EL (cell line): ENCODE results near the gene RPL15.
A peak's percentile ranks its signal among the peaks of the same experiment; 100 is the strongest.
"Not testable (repeated sequence)": the region's sequence is repeated elsewhere in the genome, so short reads cannot be mapped to it uniquely, and the experiment has no call there.

Experiments
- DNase-seq: peaks from one replicate; pipeline ENCODE4 v3.0.0-alpha.2; 2016

The RPL15 gene

DNA sequence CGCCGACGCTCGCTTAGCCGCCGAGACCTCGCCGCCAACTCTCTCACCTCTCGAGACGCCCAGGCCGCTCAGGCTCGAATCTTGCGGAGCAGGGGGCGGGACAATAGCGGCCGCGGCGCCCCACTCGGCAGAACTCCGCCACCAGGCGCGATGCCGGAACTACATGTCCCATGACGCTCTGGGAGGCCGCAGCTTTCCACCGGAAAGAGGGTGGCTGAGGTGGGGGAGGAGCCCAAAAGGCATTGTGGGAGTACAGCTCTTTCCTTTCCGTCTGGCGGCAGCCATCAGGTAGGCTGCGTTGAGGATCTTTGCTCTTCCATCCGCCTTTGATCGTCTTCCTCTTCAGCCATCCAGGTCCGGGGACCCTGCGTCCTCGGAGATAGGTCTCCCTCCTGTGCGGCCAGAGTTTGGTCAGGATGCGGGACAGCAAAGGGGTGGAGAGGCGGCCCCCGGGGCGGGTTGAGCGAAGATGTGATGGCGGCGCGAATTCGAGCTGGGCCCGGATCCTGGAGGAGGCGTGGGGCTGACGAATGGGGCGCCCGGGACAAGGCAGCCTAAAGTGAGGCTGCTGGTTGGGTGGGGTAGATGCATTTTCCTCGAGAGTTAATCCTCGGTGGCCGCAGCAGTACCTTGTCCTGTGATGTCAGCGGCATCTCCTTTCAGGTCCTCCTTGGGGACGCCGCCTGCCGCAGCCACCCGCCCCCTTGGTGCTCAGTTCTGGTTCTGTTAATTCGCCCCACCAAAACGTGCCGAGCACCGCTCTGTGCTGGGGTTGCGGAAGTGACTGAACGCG, at the start of gene RPL15, which contains the start of gene NKIRAS1:
Gene RPL15, plus strand, starts transcription at position 247 of the 793 bp plus-strand sequence. CDS start 728 bp downstream, outside the sequence.
Gene NKIRAS1, minus strand, starts transcription at position 105 of the 793 bp plus-strand sequence. CDS start 6,086 bp downstream, outside the sequence.
- DNase-seq: peak; percentile 97

DNA sequence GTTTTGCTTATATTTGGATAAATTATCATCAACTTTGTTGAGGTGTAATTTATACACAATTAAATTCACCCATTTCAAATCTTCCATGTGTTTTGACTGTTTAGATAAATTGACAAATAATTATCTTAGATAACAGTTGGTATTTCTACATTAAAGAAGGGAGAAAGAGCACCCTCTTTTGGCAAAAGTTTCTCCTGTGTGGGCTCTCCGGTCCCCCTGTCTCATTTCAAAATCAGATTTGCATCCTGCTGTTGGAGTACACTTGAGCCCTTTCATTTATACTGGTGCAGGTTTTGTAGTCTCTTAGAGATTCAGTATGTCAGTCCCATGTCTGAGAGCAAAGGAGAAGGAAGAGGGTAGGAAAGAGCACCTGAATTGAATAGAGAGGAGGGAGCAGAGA, 49.5 kb upstream of the RPL15 start:
- no peak for DNase-seq

DNA sequence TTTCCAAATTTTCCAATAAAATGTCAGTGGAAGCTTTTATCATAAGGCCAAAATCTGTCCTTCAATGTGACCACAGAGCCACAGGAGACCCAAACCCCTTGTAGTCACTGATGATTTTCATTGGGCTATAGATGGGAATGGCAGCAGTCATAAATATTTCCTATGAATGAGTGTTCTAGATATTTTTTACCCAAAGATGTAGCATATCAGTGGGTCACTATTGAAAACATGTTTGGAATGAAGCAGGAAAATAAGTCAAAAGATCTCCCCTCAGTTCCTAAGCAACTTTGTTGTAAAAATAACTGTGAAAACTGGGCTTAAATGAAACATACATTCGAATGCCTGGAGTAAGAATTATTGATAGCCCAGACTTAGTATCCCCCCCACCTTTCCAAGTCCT, 49.1 kb upstream of the RPL15 start:
- no peak for DNase-seq

DNA sequence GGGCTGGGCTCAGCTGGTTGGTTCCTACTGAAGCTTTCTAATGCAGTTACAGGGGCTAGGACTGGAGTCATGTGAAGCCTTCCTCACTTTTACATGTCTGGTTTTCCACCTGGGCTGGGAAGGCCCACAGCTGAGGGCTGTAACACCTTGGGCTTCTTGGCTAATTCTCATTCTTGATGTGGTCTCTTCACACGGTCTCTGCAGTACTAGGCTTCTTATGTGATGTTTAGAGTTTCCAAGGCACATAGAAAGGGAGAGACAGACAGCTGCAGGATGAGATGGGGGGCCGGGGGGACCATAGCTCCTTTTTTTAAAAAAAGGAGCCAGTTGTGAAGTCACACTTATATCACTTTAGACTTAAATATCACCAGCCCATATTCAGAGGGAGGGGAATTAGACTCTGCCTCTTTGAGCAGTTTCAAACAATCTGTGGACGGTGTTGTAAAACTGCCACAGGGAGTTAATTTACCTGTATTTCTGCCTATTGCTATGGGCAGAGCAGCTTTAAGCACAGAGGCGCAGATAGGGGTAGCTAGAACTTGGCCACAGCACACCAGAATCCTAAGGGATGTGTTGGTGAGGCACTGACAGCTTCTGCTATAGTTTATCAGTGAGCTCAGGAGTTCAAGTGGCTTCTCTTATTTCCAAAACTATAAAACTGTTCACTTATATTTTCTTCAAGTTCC, 46.8 kb upstream of the RPL15 start:
- DNase-seq: no peak

DNA sequence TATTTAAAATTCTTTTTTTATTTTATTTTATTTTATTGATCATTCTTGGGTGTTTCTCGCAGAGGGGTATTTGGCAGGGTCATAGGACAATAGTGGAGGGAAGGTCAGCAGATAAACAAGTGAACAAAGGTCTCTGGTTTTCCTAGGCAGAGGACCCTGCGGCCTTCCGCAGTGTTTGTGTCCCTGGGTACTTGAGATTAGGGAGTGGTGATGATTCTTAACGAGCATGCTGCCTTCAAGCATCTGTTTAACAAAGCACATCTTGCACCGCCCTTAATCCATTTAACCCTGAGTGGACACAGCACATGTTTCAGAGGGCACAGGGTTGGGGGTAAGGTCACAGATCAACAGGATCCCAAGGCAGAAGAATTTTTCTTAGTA, 46.3 kb upstream of the RPL15 start:
- DNase-seq: not testable (repeated sequence)

DNA sequence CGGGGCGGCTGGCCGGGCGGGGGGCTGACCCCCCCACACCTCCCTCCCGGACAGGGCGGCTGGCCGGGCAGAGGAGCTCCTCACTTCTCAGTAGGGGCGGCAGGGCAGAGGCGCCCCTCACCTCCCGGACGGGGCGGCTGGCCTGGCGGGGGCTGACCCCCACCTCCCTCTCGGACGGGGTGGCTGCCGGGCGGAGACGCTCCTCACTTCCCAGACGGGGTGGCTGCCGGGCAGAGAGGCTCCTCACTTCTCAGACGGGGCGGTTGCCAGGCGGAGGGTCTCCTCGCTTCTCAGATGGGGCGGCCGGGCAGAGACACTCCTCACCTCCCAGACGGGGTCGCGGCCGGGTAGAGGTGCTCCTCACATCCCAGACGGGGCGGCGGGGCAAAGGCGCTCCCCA, 45.6 kb upstream of the RPL15 start:
- not testable (repeated sequence) for DNase-seq

DNA sequence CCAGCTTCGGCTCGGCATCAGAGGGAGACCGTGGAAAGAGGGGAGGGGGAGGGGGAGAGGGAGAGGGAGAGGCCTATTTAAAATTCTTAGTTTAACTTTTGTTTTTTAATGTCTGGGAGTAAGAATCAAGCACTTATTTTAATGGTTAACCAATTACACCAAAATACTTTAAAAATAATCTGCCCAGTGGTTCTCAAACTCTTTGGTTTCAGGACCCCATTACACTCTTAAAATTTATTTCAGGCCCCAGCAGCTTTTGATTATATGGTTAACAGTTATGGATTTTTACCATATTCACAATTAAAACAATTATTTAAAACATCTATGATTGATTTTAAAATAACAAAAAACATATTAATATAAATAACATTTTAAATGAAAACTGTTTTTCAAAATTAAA, 44.6 kb upstream of the RPL15 start:
- no peak for DNase-seq

DNA sequence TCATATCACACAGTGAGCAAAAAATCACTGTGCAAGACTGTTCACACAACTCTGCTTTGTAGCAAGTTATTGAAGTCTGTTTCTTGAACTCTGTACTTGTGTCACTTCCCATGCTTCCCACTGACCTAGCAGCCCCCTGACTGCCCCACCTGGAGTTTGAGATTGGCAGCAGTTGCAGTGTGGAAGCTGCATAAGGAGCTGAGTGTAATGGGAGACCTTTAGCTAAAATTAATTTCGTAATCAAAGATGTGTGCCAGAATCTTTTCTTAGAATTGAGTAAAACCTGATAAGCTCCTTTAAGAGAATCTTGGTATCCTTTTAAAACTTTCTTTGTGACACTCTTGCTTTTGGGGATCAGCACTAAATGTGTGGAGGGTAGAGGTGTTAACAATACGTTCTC, 43.0 kb upstream of the RPL15 start:
- no peak for DNase-seq

DNA sequence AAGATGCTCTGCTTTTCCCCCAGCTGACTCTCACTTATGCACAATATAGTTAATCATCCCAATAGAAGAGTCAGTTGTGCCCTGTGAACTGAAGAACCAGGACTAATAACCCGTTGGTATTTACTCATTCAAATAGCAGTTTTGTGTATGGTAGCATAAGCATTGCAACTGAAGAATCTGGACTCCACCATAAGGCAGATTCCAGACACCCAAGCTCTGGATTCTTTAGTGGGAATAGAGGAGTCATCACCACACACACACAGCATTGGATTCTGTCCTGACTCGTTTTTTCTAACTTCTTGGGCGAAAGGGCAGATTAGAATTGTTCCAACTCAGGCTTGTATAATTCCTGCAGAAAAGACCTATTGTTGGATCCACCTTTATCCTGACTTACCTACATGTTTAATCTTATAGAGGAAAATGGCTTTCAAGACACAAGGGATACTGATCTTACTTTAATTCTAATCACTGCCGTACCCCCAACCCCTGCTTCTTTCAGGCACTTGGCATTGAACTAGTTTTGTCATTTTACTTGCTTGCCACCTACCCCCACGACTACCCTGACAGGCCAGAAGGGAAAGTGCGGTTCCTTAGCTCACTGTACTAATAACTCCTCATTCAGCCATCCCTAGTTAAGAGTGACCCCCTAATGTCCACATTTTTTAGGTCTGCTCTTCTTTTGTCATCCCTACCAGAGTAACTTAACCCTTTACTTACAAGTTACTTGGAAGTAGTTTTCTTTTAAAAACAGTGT, 42.4 kb upstream of the RPL15 start:
- peak; percentile 62 for DNase-seq

DNA sequence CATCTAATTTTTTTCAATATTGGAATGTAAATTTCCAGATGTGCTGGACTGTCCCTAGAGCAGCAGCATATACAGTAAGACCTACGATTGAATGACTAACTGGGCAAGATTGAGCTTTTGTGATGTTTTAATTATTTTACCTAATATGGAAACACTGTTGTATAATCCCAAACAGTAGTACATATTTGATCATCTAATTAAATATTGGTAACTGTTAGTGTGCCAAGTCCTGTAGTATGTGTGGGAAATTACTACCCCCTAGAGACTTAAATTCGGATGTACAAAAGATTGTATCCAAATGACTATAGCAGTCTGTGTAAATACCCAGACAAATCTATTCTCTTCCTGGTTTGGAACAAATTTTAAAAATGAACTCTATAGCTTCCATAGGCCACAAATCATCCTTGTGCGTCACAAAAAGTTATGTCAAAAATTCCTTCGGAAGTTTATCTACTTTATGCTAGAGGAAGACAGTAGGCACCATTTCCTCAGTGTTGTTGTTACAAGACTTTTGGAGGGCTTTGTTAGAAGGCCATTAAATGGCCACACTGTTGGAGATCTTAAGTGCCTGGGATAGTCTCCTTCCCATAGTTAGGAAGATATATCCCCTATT, 41.7 kb upstream of the RPL15 start:
- no peak for DNase-seq

DNA sequence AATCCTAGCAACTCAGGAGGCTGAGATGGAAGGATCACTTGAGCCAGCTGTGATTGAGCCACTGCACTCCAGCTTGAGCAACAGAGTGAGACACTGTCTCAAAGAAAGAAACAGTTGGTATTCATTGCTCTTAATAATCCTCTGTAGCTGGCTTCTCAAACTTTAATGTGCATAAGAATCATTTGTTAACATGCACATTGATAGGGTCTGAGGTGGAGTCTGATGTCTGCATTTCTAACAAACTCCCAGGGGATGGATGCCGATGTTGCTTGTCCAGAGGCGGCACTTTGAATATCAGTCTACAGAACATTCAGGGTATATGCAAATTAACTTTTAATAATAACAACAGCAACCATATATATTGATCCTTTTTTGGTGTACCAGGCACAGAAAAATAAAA, 40.0 kb upstream of the RPL15 start:
- DNase-seq: no peak

DNA sequence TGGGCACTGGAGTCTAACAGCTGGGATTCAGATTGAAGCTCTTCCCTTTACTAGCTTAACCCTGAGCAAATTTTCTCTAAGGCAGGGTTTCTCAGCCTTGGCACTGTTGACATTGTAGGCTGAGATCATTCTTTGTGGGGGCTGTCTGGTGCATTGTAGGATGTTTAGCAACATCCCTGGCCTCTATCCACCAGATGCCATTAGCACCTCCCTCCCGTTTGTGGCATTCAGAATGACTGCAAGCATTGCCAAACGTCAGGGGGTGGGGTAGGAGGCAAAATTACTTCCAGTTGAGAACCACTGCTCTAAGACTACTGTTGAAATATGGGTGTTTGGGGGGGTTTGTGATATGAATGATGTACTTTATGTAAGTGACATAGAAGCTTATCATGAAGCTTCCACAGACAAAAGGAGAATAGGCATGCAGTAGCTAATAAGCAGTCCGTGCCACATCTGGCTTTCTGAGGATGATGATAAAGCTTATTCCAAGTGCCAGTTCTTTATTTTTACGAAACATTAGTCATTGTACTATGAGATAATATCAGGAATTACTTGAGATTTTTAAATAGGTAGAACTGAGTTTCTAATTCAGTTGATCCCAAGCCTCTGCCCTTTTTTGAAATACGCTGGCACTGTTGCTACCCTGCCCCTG, 39.5 kb upstream of the RPL15 start:
- peak; percentile 92 for DNase-seq

DNA sequence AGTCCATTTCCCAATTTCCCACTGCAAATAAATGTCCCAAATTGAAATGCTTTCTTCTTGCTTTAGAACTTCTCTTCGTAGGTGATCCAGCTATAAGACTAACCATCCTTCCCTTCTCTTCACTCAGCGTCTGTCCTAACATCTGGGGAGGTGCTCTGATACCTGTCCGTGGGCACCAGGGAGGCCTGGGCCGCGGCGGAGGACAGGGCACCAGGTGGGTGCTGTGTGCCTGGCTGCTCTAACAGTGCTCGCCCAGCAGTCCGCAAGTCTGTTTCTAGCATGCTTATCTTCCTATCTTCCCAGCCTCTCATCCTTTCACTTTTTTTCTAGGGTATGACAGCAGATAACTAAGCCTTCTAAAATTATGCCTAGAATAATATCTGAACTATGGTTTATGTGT, 37.4 kb upstream of the RPL15 start:
- DNase-seq: no peak

DNA sequence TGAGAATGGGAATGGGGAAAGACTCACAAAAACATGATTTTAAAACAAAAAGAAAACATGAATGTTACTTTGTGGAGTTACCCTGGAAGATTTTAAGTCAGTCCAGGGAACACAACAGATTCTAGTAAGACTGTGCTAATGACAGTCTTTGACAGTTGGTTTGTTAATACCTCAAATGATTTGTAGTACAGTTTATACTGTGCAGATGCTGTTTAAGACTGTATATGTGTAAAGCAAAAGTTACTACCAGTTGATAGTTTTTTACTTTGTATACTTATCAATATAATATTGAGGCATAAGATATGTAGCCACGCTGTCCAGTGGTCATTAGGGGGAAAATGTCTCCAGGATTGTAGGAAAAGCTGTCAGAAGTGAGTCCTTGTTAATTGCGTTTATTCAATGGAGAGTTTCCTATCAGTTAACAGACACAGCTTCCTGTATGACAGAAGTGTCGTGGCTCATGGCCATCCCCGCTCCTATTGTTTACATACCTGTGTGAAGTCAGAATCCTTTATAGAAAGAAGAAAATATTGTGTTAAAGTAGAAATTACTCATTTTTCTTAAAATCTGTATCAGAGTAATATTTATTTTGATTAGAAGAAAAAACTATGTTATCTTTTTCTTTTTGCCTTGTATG, 36.1 kb upstream of the RPL15 start:
- no peak for DNase-seq

DNA sequence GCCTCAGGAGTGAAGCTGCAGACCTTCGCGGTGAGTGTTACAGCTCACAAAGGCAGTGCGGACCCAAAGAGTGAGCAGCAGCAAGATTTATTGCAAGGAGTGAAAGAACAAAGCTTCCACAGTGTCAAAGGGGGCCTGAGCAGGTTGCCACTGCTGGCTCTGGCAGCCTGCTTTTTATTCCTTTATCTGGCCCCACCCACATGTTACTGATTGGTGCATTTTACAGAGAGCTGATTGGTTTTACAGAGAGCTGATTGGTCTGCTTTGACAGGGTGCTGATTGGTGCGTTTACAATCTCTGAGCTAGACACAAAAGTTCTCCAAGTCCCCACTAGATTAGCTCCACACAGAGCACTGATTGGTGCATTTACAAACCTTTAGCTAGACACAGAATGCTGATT, 34.9 kb upstream of the RPL15 start:
- DNase-seq: not testable (repeated sequence)

DNA sequence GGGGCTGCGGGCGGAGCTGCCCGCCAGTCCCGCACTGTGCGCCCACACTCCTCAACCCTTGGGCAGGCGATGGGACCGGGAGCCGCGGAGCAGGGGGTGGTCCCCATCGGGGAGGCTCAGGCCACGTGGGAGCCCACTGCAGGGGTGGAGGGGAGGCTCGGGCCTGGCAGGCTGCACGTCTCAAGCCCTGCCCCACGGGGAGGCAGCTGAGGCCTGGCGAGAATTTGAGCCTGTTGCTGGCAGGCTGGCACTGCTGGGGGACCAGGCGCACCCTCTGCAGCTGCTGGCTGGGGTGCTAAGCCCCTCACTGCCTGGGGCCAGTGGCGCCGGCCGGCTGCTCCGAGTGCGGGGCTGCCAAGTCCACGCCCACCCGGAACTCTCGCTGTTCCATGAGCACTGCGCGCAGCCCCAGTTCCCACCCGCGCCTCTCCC, 34.4 kb upstream of the RPL15 start:
- DNase-seq: no peak

DNA sequence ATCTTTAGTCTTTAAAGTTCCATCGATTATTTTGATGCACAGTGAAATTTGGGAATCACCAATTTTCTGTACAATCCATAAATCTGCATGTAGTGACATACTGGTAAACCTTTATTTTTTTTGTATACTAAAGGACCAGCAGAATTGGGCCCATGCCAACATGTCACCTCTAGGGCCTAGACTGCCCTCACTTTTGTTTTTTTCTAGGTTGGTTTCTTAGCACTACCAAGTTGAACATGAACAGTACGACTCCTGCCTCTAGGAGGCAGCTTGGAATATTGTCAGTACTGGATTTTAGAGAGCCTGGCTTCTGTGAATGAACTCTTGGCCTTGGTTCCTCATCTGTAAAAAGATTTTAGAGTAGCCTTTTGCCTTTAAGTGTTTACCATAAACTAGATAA, 32.5 kb upstream of the RPL15 start:
- no peak for DNase-seq

DNA sequence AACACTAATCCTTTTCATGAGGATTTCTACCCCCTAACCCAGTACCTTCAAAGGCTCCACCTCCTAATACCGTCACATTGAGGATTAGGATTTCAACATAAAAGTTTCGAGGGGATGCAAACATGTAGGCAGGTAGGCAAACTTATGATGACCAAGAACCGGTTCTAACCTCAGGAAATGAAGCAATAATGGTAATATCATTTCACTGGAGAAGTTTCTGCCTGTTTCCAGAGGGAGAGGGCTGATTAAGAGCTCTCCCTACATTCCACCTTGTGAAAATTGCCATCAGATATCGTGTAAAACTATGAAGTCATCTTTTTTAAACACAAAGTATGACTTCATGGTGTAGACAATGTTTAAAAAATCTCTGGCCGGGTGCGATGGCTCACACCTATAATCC, 31.7 kb upstream of the RPL15 start:
- DNase-seq: no peak

DNA sequence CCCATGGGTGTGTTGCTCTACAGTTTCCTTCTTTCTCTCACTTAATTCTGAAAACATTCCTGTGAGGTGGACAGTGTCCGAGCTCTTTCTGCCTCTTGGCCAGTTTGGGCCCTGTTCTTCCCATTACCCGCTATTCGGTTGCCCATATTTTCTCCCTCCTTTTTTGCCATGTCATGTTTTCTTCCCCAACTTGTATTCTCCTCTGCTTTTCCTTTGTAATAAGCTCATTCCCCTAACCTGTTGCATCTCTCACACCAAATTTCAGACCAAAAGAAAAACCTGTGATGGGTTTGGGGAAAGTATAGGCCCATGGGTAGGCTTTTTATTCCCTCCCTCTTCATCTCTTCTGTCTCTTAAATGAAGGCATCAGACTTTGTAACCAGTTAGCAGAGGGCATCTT, 30.6 kb upstream of the RPL15 start:
- no peak for DNase-seq

DNA sequence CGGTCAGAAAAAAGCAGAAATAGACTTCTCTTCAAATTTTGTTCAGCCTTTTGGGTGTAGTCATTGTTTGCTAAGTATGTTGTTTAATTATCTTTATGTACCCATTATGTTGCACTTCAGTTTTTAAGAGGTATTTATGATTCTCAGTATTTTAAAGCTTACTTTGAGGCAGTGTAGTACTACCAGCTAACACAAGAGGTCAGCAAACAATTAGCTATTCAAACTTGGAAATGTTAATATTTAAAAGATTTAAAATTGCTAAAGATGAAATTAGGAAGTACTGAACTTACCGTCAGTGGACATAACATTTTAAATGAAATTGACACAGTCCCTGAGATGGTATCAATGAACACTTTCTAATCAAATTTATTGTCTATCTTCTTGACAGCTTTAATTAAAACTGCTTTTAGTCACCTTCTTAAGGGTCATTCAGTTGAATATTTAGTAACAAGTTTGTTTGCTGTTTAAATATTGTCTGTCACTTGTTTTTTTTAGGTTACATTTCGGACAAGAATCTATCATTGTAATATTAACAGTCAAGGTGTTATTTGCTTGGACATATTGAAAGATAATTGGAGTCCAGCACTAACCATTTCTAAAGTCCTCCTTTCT, 28.2 kb upstream of the RPL15 start:
- DNase-seq: peak; percentile 45

DNA sequence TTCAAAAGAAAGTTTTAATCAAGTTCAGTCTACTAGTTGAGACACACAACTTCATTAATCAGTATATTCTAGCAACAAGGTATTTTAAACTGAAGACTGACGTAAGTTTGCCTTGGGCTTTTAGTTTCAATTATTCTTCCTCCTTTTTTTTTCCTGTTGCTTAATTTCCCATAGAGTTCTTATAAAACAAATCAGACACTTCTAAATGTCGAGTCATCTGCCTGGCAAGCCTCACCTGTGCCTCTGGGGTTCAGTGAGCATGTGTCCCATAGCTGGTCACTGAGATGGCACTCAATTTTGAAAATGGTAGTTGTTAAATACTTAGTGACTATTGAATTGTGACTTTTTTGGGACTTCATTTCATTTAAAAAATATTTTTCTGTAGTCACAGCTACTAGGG, 27.5 kb upstream of the RPL15 start:
- no peak for DNase-seq

DNA sequence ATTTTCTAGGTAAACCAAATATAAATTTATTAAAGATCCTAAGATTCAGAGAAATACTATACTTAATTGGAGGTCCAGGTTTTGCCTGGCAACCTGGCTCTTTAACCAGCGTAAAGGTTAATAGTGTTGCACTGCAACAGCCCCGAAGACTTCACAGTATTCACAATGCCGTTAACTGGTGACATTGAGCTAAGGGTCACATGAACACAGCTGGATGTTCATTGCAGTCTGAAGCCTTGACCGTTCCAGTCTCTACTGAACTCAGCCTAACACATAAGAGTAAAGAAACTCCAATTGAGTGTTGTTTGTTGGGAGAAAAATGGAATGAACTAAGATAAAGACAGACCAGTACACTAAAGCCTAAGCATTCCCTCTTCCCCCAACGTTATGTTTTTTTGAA, 27.0 kb upstream of the RPL15 start:
- no peak for DNase-seq
